K562 (cell line): Measurements from ENCODE around the gene TMEM143. TPM values are rescaled to one million over a fixed set of nuclear protein-coding genes. Genes with fewer than 3 reads are reported as not detected.

Experiments
- BRF1 ChIP-seq: IDR thresholded peaks from 3 replicates; pipeline ENCODE4 v1.6.1; 2011; ENCODE audit warnings: borderline replicate concordance, mild to moderate bottlenecking; ENCODE audit not compliant: insufficient read length; ENCODE audit errors: extremely low read depth
- E2F1 ChIP-seq: sonication (generic); formaldehyde crosslinking; IDR thresholded peaks from 2 replicates; pipeline ENCODE4 v1.8.1; 2023; ENCODE audit warnings: mild to moderate bottlenecking, missing genetic modification reagents, moderate library complexity
- ELF2 ChIP-seq: fragments of 250-450 bp; sonication (Bioruptor Pico); IDR thresholded peaks from 2 replicates; pipeline ENCODE4 v1.5.0; 2021; ENCODE audit warnings: mild to moderate bottlenecking
- ELK3 ChIP-seq: fragments of 450-650 bp; formaldehyde crosslinking; IDR thresholded peaks from 2 replicates; pipeline ENCODE4 v1.4.0; 2020; ENCODE audit warnings: mild to moderate bottlenecking
- FOXP1 ChIP-seq: sonication (generic); formaldehyde crosslinking; IDR thresholded peaks from 2 replicates; pipeline ENCODE4 v1.8.0; 2022; ENCODE audit warnings: mild to moderate bottlenecking, missing genetic modification reagents
- HNRNPH1 ChIP-seq: fragments of 200-400 bp; formaldehyde crosslinking; optimal IDR thresholded peaks from 2 replicates; pipeline ENCODE3; 2017; ENCODE audit warnings: low read depth, mild to moderate bottlenecking, low read length, moderate library complexity
- KAT2B ChIP-seq: IDR thresholded peaks from one replicate; pipeline ENCODE4 v1.6.1; 2012; ENCODE audit warnings: low read depth, mild to moderate bottlenecking, control low read depth, inconsistent platforms, low read length, moderate library complexity
- KLF1 ChIP-seq: fragments of 450-650 bp; IDR thresholded peaks from 2 replicates; pipeline ENCODE4 v1.6.1; 2016; ENCODE audit warnings: missing genetic modification characterization, missing compliant biosample characterization
- MCM2 ChIP-seq: fragments of 450-650 bp; IDR thresholded peaks from 2 replicates; pipeline ENCODE4 v1.6.1; 2017; ENCODE audit warnings: low read depth, mild to moderate bottlenecking
- MTF1 ChIP-seq: fragments of 250-450 bp; sonication (Bioruptor Pico); IDR thresholded peaks from 2 replicates; pipeline ENCODE4 v1.9.0; 2021; ENCODE audit warnings: moderate library complexity, mild to moderate bottlenecking, inconsistent platforms, borderline replicate concordance
- PHB ChIP-seq: fragments of 250-450 bp; sonication (Bioruptor Pico); IDR thresholded peaks from 2 replicates; pipeline ENCODE4 v1.5.0; 2021
- SOX6 ChIP-seq: fragments of 450-650 bp; IDR thresholded peaks from 2 replicates; pipeline ENCODE4 v1.6.1; 2014; ENCODE audit warnings: mild to moderate bottlenecking
- SREBF2 ChIP-seq: sonication (generic); formaldehyde crosslinking; IDR thresholded peaks from 2 replicates; pipeline ENCODE4 v1.4.0; 2020; ENCODE audit warnings: mild to moderate bottlenecking, missing genetic modification reagents
- SRSF3 ChIP-seq: fragments of 200-400 bp; formaldehyde crosslinking; IDR thresholded peaks from 2 replicates; pipeline ENCODE4 v1.6.1; 2016; ENCODE audit warnings: mild to moderate bottlenecking, low read length, moderate library complexity; ENCODE audit not compliant: insufficient read depth
- TEAD1 ChIP-seq, 2 experiments: fragments of 450-650 bp in 1 of 2; sonication (generic) in 1 of 2; formaldehyde crosslinking; IDR thresholded peaks; 2 replicates each; pipeline versions ENCODE4 v1.4.0 to v1.8.0; 2020 to 2022; ENCODE audit warnings: mild to moderate bottlenecking in 2 of 2, missing genetic modification reagents in 1 of 2
- XRCC5 ChIP-seq: fragments of 200-400 bp; formaldehyde crosslinking; IDR thresholded peaks from 2 replicates; pipeline ENCODE4 v1.6.1; 2017; ENCODE audit warnings: low read depth, mild to moderate bottlenecking, low read length
- ZC3H8 ChIP-seq: fragments of 450-650 bp; IDR thresholded peaks from 2 replicates; pipeline ENCODE4 v1.6.1; 2017
- ZKSCAN3 ChIP-seq: fragments of 250-450 bp; sonication (Bioruptor Pico); IDR thresholded peaks from 2 replicates; pipeline ENCODE4 v1.4.0; 2020
- ZNF24 ChIP-seq: fragments of 450-650 bp; IDR thresholded peaks from 2 replicates; pipeline ENCODE4 v1.6.1; 2016
- polyA plus RNA-seq, 8 experiments: library from polyadenylated mRNA; depleted of rRNA in 4 of 8; stranded (reverse) in 5 of 8; unstranded in 3 of 8; fragments of >200 nt; fragmentation: Nextera tagmentation in 2 of 8; fragmentation: Illumina TruSeq in 1 of 8; extraction: Ambion mirVana in 2 of 8; extraction: Trizol in 1 of 8; gene quantifications; 2 replicates each; pipeline versions ENCODE4 v1.2.1 to v1.2.3, GENCODE V29; 2011 to 2014; ENCODE audit warnings: inconsistent platforms in 1 of 8, missing spikeins in 1 of 8
- total RNA-seq, 7 experiments: library from RNA; depleted of rRNA in 6 of 7; stranded (reverse); fragments of >200 nt in 6 of 7; fragmentation: Illumina TruSeq in 2 of 7; extraction: Trizol in 2 of 7; gene quantifications; 2 replicates each; pipeline versions ENCODE4 v1.2.1 to v1.2.3, GENCODE V29; 2011 to 2021; ENCODE audit warnings: low replicate concordance in 1 of 7
- TF ChIP-seq, protein P1 (sequence below): sonication (generic); formaldehyde crosslinking; IDR thresholded peaks from 2 replicates; pipeline ENCODE4 v1.8.1; 2023; ENCODE audit warnings: missing genetic modification reagents, mild to moderate bottlenecking, borderline replicate concordance
- TF ChIP-seq, protein P2 (sequence below): fragments of 250-450 bp; sonication (Bioruptor Pico); IDR thresholded peaks from 2 replicates; pipeline ENCODE4 v1.6.1; 2021; ENCODE audit warnings: mild to moderate bottlenecking

The TMEM143 gene
- total and polyA plus RNA-seq, 9 of the 15 experiments (the other 6 are each of a cell fraction or from before 2014, with no cell fraction given) = 0.66 to 8.8 (median 4.3) TPM

GRCh38 chr19:48321622-48322591 is 41.8 kb downstream of the TMEM143 start (continued):
- no peak for TF ChIP-seq ZKSCAN3
- TF ChIP-seq BRF1 = no peak
- peak; percentile 87 for TF ChIP-seq PHB
- TF ChIP-seq HNRNPH1 = no peak
- TF ChIP-seq, protein P1, sequence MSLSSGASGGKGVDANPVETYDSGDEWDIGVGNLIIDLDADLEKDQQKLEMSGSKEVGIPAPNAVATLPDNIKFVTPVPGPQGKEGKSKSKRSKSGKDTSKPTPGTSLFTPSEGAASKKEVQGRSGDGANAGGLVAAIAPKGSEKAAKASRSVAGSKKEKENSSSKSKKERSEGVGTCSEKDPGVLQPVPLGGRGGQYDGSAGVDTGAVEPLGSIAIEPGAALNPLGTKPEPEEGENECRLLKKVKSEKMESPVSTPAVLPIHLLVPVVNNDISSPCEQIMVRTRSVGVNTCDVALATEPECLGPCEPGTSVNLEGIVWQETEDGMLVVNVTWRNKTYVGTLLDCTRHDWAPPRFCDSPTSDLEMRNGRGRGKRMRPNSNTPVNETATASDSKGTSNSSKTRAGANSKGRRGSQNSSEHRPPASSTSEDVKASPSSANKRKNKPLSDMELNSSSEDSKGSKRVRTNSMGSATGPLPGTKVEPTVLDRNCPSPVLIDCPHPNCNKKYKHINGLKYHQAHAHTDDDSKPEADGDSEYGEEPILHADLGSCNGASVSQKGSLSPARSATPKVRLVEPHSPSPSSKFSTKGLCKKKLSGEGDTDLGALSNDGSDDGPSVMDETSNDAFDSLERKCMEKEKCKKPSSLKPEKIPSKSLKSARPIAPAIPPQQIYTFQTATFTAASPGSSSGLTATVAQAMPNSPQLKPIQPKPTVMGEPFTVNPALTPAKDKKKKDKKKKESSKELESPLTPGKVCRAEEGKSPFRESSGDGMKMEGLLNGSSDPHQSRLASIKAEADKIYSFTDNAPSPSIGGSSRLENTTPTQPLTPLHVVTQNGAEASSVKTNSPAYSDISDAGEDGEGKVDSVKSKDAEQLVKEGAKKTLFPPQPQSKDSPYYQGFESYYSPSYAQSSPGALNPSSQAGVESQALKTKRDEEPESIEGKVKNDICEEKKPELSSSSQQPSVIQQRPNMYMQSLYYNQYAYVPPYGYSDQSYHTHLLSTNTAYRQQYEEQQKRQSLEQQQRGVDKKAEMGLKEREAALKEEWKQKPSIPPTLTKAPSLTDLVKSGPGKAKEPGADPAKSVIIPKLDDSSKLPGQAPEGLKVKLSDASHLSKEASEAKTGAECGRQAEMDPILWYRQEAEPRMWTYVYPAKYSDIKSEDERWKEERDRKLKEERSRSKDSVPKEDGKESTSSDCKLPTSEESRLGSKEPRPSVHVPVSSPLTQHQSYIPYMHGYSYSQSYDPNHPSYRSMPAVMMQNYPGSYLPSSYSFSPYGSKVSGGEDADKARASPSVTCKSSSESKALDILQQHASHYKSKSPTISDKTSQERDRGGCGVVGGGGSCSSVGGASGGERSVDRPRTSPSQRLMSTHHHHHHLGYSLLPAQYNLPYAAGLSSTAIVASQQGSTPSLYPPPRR (CRISPR knock-in tag) = no peak
- peak; percentile 88 for TF ChIP-seq KLF1 (tag)
- TF ChIP-seq E2F1 = no peak
- peak; percentile 73 for TF ChIP-seq SOX6
- TF ChIP-seq ELF2 (CRISPR knock-in tag) = peak; percentile 80
- no peak for TF ChIP-seq SRSF3
- peak; percentile 79 for TF ChIP-seq FOXP1 (CRISPR knock-in tag)
- TF ChIP-seq, protein P2, sequence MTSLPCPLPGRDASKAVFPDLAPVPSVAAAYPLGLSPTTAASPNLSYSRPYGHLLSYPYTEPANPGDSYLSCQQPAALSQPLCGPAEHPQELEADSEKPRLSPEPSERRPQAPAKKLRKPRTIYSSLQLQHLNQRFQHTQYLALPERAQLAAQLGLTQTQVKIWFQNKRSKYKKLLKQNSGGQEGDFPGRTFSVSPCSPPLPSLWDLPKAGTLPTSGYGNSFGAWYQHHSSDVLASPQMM (CRISPR knock-in tag) = no peak
- TF ChIP-seq MTF1 (CRISPR knock-in tag) = no peak
- peak in 1 of 2 experiments; percentile 74; a peak in 3 of 4 replicates for TF ChIP-seq TEAD1 (CRISPR knock-in tag; IDR thresholded peaks at IDR 0.05)
- no peak for TF ChIP-seq MCM2
- no peak for TF ChIP-seq SREBF2 (CRISPR knock-in tag)
- TF ChIP-seq XRCC5 = peak; percentile 19; the same call in 1 of the 2 replicates
- no peak for TF ChIP-seq ZNF24
- no peak for TF ChIP-seq KAT2B
- no peak for TF ChIP-seq ELK3
- TF ChIP-seq ZC3H8 = no peak
